Skeletal muscle cell (primary cell): ENCODE data around the gene PPP6R3.
"Not testable (repeated sequence)": the region's sequence is repeated elsewhere in the genome, so short reads cannot be mapped to it uniquely, and the experiment has no call there.

ENCODE experiments used
- DNase-seq: peaks from one replicate; pipeline ENCODE4 v3.0.0-alpha.2; 2010; ENCODE audit warnings: low read depth
- H3K4me3 ChIP-seq: 2 replicates; pipeline ENCODE4 v1.5.1; 2011; ENCODE audit warnings: low read depth, mild to moderate bottlenecking, control low read depth, low read length, moderate library complexity

Gene PPP6R3

DNA sequence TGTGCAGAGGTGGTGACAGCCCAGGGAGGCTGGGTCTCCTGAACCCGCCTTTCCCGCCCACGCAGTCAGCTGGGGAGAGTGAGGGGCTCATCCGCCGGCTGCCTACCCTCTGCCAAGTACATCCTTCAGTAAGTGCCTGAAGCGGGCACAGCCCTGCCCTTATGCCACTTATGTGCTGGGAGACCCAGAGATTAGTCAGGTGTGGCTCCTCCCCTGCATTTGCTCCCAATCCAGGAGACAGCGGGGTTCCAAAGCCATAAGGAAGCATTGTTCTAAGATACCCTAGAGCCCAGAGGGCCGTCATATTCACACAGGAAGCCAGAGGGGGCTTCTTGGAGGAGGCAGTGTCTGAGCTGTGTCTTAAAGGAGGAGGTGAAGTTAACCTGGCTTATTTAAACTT lies 5.8 kb upstream of the PPP6R3 start:
- DNase-seq: no peak
- no peak overlapping the region for H3K4me3 ChIP-seq

DNA sequence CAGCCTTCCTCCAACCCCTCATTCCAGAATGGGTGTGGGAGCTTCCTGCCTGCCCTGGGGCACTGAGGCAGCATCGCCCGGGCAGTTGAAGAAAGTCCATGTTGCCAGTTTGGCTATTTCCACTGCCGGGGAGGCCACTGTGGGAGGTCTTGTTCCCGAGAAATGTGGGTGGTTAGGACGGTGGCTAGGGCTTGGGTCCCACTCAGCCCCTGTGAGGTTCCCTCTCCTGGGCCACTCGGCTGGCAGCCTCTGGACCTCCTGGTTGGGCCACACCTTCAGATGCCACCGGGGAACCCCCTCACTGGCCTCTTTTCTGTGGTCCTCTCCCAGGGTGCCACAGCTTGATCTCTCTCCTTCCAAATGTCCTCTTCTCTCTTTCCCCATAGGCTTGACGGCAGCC lies 5.1 kb upstream of the PPP6R3 start:
- H3K4me3 ChIP-seq: no peak overlapping the region
- no peak for DNase-seq

DNA sequence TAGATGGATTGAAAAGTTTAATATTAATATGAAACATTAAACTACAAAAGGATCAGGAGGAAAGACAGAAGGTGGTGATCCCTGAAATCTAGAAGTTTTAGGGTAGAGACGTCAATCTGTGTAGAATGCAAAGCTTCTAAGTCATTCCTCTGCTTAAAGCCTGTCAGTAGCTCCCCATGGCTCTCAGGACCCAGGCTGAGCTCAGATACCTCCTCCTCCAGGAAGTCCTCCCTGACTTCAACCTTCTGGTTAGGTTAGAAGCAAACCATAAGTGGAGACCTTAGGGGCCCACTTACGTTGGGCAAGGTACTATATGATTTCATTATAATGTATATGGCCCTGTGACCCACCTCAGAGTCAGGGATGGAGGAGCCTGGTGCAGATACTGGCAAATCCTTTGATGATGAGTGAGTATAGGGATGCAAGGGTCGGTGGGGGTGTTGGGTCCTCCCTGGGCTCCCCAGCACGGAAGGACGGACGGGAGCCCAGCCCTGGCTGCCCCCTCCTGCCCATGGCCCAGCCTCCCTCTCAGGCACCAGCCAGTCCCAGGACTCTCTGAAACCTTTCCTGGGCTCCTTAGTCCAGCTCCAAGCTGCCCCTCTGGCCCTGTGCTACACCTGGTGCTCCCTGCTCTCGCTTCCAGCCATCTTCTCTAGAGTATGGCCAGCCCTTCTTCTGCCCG lies 3.2 kb upstream of the PPP6R3 start:
- no peak overlapping the region for H3K4me3 ChIP-seq
- DNase-seq: no peak

DNA sequence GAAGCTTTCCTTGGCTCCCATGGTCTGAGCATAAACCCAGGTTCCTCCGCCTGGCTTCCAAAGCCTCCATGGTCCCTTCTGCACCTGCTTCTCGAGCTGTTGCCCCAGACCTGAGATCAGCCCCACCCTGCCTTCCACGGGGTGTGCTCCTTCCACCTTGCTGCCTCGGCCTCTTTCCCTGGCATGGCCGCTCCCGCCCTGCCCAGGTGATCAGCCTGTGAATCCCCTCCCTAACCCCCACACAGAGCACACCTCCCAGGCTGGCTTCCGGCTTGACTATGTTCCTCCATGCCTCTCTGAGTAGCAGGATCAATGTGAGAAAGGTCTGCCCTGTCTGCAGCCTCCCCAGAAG lies 2.7 kb upstream of the PPP6R3 start:
- no peak overlapping the region for H3K4me3 ChIP-seq
- no peak for DNase-seq

DNA sequence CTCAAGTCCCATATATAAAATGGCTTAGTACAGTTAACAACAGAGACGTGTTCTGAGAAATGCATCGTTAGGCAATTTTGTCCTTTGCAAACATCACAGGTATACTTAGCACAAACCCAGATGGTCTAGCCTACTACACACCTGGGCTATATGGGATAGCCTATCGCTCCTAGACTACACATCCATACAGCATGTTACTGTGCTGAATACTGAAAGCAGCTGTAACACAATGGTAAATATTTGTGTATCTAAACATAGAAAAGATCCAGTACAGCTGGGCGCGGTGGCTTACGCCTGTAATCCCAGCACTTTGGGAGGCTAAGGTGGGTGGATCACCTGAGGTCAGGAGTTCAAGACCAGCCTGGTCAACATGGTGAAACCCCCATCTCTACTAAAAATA lies 2.2 kb upstream of the PPP6R3 start:
- DNase-seq, H3K4me3 ChIP-seq: not testable (repeated sequence)

DNA sequence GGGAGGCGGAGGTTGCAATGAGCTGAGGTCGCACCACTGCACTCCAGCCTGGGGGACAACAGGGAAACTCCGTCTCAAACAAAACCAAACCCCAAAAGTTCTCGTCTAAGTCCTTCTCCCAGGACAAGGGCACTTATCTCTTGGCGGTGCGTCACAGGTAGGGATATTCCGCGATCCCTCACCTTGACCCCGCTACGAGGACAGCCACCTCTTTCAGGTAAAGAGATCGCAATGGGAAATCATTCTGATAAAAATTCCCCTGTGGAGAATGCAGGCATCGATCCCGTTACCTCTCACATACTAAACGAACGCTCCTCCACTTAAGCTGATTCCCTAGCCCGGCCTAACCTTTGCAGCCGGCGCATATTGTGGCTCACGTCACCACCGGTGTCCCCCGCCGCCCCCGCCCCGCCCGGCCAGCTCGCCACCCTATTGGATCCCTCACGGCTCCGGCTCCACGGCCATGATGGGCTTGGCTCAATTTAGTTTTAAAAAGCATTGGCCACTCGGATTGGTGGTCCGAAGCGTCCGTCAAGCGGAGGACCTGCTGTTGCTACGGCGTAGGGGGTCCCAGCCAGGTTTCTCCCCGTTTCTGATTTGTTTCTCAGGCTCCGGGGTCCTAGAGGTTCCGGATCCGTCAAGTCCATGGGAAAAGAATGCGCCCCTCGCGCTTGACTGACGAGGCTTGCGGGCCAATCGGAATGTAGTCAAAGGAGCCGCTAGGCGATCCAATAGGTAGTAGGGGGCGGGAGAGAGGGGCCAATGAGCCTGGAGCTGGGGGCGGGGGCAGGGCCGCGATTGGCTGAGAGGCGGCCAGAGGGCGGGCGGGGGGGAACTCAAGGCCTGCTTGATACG lies 439 bp upstream of the PPP6R3 start:
- H3K4me3 ChIP-seq: peak overlapping the region; percentile 70
- peak; percentile 98 for DNase-seq

DNA sequence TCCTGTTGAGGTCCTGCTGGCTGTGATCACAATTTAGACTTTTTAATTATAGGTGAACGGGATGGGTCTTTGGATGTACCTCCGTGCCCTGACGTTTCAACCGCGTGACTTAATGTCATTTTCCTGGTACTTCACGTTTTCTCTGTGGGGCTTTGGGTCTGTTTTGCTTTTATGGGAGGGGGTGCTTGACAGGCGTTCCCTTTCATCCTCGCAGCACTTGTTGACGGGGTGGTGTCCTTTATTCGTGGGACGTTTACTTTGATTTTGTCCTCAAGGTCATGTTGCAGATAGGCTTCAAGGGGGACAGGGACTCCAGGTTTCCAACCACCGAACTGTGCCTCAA lies 994 bp downstream of the PPP6R3 start:
- H3K4me3 ChIP-seq: peak overlapping the region; percentile 70
- DNase-seq: no peak

DNA sequence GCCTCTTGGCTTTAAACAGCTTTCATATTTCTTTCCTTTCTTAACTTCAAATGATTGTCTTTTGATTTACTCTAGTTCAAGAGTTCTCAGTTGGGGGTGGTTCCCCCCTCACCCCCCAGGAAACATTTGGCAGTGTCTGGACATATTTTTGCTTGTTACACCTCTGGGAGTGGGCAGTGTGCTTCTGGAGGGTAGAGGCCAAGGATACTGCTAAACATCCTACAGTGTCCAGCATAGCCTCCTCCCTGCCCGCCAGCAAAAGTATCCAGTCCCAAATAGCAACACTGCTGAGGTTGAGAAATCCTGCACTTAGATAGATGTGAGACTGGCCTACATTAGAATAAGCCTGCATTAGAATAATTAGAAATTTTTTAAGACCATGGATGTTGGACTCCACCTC lies 3.2 kb downstream of the PPP6R3 start:
- H3K4me3 ChIP-seq: no peak overlapping the region

DNA sequence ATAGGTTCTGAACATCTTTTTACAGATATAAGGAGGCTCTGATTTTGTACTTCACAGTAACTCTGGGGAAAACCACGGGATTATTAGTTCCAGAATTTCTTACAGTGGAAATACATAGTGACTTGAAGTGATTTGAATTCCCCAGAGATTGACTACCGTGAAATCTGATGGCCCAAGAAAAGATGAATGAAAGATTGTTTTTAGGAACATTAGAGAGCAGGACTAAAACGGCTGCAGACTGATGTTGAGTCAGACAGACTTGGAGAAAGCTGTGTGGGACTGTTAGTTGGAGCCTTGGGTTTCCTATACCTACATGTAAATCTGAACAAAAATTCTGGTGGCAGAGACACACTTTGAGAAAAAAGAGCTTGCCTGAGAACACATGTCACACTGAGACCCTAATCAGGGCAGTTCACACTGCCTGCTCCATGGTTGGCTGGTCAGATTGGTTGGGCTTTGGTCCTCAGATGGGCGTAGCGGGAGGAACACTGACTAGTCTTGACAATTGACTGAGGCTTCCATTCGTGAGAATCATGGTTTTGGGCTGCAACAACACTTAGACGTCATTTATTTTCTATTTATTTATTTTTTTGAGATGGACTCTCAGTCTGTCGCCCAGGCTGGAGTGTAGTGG lies 6.8 kb downstream of the PPP6R3 start:
- DNase-seq: no peak
- H3K4me3 ChIP-seq: no peak overlapping the region

More for the DNA sequence above, 3.2 kb downstream of the PPP6R3 start:
- DNase-seq: no peak

DNA sequence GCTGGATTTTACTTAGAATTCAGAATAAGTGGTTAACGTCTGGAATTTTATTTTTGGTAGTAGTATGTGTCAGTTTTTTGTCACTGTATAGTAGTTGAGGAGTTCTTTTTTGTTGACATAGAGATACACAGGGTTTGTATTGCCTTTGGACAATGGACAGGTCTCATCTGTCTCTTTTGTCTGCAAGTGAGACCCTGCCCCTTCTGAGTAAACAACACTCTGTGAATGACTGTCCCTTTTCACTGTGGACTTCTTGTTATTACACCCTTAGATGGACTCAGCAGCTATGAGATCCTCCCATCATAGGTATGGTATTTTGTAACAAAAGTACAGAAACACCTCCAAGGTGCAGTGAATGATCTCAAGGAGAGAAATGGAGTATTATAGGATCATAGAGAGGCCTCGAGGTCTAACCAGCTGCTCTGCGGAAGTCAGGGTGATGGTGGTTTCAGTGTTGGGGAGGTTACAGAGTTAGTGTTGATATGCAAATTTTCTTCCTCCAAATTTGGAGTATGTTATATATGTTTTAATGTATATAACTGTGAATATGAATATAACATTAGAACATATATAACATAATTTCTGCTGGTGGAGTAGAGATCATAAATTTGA lies 7.8 kb downstream of the PPP6R3 start:
- no peak for DNase-seq
- H3K4me3 ChIP-seq: no peak overlapping the region

DNA sequence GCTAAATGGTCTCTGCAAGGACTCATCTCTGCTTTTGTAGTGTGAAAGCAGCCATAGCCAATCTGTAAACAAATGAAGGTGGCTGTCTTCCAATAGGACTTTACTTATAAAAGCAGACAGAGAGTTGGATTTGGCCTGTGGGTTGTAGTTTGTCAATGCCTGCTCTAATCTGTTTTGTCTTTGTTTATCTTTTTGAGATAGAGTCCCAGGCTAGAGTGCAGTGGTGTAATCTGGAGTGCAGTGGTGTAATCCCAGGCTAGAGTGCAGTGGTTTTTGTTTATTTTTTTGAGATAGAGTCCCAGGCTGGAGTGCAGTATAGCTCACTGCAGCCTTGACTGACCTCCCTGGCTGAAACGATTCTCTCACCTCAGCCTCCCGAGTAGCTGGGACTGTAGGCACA lies 8.6 kb downstream of the PPP6R3 start:
- H3K4me3 ChIP-seq: no peak overlapping the region
- DNase-seq: no peak

DNA sequence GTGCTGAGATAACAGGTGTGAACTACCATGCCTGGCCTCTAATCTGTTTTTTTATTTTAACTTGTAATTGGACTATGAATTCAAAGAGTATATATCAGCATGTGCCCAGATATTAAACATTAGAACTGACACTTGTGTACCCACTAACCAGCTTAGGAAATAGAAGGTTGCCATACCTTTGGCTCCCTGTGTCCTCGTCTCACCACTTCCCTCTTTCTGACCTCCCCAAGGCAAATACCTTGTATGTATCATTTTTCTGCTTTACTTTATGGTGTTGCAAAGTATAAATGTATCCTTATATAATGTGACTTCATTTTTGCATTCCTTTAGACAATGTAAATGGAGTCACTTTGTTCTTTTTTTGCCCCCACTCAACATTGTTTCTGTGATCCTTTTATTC lies 9.1 kb downstream of the PPP6R3 start:
- DNase-seq: no peak

DNA sequence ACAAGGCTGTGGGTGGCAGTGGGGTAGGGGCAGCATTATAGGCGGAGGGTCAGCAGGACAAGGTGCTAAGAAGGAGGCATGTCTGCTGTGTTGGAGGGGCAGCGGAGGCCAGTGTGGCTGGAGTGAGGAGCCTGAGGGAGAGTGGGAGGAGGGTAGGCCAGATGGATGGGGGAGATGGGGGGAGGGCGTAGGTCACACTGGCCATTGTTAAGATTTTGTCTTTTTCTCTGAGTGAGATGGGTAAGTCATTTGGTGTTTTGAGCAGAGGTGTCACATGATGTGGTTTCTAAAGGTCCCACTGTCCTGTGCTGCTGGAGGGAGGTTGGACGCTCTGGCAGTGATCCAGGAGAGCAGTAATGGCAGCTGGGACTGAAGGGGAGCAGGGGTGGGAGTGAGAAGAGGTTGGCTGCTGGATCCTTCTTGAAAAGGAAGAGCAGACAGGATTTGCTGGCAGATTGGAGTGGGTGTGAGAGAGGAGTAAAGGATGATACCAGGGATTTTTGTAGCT lies 9.8 kb downstream of the PPP6R3 start:
- no peak overlapping the region for H3K4me3 ChIP-seq

More for the DNA sequence above, 9.1 kb downstream of the PPP6R3 start:
- H3K4me3 ChIP-seq: no peak overlapping the region

DNA sequence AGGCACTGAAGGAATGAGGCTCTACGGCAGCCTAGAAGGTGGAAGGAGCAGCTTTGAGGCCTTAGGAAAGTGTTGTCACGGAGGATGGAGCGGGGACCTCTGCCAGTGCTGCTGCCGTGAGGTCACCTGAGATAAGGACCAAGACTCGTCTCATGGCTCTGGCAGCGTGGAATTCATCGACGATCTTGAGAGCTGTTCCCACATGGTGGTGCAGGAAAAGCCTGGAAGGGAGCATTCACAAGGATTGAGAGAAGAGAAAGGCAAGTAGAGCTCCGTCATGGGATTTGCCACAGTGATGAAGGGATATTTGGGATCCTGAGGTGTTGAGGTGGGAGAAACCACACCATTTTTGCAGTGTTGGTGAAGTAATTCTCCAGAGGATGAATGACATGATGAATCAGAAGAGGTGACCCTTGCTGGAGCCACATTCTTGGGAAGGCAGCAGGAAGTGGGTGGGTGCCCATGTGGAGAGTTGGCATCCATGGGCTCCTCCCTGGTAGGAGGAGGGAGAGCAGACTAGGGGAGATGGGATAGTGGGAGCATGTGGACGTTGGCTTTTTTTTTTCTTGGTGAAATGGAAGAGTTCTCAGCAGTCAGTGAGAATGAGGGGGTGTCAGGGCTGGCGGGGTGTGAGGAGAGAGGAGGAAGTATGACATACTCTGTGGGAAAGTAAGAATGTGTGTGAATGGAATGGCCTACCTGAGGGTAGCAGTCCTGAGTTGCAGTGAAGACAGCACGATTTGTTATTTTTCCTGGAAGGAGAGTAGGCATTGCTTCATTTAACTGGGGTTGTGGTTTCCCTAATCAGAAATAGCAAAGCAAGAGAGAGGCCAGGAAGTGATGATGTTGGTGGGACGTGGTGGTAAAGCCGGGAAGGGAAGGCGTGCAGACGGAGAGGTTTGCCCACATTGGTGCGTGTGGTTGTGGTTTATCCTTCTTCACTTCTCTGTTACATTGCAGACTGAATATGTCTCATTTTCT lies 11.1 kb downstream of the PPP6R3 start:
- DNase-seq: no peak
- H3K4me3 ChIP-seq: no peak overlapping the region

More for the DNA sequence above, 9.8 kb downstream of the PPP6R3 start:
- no peak for DNase-seq

DNA sequence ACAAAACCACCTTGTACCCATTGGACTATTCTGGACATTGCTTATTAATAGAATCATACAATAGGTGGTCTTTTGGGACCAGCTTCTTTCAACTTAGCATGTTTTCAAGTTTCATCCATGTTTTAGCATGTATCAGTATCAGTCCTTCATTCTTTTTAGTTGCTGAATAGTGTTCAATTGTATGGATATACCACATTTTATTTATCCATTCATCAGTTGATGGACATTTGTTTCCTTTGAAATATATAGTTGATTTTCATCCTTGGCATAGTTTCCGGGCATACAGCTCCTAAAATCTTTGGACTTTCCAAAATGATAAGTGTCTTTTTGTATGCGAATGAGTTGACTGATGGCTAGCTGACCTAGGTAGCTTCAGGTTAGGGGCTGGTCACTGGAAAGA lies 12.2 kb downstream of the PPP6R3 start:
- no peak overlapping the region for H3K4me3 ChIP-seq
- DNase-seq: no peak

DNA sequence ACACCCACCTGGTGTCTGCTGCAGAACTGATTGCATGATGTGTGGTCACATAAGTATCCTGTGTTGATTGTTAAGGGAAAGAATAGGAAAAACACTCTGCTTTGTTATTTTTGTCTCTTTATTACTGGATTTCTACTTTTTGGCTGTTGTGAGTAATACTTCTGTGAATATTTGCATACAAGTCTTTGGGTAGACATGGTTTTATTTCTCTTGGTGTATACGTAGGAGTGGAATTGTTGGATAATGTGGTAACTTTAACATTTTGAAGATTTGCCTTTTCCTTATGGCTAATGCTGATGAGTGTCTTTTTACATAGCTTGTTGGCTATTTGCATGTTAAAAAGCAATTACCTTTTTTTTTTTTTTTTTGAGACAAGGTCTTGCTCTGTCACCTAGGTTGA lies 13.1 kb downstream of the PPP6R3 start:
- no peak for DNase-seq
- H3K4me3 ChIP-seq: no peak overlapping the region

DNA sequence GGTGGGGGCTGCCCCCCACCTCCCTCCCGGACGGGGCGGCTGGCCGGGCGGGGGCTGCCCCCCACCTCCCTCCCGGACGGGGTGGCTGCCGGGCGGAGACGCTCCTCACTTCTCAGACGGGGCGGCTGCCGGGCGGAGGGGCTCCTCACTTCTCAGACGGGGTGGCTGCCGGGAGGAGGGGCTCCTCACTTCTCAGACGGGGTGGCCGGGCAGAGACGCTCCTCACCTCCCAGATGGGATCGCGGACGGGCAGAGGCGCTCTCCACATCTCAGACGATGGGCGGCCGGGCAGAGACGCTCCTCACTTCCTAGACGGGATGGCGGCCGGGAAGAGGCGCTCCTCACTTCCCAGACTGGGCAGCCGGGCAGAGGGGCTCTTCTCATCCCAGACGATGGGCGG lies 15.1 kb downstream of the PPP6R3 start:
- DNase-seq, H3K4me3 ChIP-seq: not testable (repeated sequence)

DNA sequence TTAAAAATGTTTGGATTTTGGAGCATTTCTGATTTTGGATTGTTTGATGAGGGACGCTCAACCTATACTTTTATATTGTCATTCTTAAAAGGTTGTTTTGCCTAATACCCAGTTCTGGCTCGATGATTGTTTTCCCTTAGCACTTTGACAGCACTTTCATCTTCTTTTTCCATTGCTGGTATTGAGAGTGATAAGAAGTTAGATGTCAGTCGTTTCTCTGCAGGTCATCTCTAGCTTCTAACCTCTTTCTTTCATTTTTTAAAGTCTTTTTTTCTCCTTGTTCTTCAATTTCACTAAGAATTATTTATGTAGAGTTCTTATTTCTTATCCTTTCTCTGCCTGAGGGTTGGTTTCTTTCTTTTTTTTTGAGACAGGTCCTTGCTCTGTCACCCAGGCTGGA lies 18.8 kb downstream of the PPP6R3 start:
- no peak overlapping the region for H3K4me3 ChIP-seq
- DNase-seq: no peak

DNA sequence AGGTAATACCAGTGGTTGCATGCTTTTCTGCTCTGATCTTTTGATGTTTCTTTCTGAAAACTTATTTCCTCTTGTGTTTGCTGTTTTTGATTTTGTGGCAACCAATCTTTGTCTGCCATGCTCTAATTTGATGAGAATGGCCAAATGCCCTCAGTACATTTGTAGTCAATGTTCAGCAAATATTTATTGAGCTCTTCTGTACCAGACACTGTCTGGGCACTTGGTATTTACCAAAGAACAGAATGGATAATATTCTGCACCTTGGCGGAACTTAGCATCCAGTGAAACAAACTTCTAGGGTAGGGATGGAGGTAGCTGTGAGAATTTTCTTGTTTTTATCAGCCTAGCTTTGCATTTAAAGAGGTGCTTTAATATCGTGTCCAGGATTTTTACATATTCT lies 19.6 kb downstream of the PPP6R3 start:
- DNase-seq: no peak

More for the DNA sequence above, 19.6 kb downstream of the PPP6R3 start:
- H3K4me3 ChIP-seq: no peak overlapping the region
